ENCODE measurements around the gene LEMD3.

Gene LEMD3

DNA sequence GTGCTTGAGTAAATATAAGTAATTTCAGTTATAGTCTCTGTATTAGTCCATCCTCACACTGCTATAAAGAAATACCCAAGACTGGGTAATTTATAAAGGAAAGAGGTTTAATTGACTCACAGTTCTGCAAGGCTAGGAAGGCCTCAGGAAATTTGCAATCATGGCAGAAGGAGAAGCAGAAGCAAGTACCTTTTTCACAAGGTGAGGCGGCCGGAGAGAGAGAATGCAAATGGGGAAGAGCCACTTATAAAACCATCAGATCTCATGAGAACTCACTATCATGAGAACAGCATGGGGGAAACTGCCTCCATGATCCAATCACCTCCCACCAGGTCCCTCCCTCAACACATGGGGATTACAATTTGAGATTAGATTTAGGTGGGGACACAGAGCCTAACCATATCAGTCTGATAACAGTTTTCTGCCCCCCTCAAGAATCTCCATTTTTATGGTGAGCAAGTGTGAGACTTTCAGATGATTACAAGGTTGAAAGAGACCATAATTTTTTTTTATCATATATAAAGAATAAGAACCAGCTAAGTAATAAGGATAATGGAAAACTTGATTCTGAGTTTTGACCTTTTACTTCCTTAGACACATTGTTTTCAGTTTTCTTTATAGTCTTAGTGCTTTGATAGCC is 35.6 kb downstream of the LEMD3 start:
- no peak for DNase-seq (ENCODE audit: low spot score)
- Histone ChIP-seq H3K27ac (no peak overlapping the region), H3K4me3 (no peak overlapping the region)
- TF ChIP-seq, protein P1, sequence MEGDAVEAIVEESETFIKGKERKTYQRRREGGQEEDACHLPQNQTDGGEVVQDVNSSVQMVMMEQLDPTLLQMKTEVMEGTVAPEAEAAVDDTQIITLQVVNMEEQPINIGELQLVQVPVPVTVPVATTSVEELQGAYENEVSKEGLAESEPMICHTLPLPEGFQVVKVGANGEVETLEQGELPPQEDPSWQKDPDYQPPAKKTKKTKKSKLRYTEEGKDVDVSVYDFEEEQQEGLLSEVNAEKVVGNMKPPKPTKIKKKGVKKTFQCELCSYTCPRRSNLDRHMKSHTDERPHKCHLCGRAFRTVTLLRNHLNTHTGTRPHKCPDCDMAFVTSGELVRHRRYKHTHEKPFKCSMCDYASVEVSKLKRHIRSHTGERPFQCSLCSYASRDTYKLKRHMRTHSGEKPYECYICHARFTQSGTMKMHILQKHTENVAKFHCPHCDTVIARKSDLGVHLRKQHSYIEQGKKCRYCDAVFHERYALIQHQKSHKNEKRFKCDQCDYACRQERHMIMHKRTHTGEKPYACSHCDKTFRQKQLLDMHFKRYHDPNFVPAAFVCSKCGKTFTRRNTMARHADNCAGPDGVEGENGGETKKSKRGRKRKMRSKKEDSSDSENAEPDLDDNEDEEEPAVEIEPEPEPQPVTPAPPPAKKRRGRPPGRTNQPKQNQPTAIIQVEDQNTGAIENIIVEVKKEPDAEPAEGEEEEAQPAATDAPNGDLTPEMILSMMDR (IDR thresholded peaks at IDR 0.05) = no peak

DNA sequence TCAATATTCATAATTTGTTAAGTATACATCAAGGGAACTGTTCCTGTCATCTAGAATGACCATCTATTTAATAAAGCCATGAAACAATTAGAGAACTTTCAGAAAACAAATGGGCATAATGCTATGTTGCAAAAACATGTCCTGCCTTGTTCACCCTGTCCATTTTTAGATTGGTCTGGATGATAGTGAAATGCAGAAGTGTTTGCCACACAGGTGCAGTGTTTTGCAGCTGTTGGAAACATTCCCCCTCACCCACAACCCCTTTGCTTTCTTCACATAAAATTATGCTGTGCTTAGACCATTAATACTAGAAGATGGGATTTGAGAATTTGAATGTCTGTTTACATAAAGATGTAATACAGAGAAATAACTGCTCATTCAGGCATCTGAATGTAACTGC is 36.5 kb downstream of the LEMD3 start:
- TF ChIP-seq, protein P1 (IDR thresholded peaks at IDR 0.05) = no peak
- Histone ChIP-seq H3K4me3 (no peak overlapping the region), H3K27ac (no peak overlapping the region)
- no peak for DNase-seq (ENCODE audit: low spot score)

DNA sequence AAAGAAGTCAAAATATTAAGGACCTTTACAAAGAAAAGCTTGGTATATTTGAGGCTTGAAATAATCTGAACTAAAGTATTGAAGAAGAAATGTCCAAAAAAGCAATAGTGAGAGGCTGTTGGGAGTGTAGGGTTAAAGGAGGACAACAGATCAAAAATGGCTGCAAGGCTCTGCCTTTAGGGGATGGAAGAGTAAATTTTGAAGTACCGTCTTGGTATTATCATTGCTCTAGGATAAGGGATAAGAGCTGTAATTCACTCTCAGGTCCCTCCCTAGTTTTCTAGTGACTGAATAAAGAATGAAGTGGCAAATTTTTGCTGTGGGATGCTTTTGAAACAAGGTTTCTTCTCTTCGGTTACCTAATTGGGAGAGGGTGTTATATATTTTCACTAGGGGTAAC is 38.7 kb downstream of the LEMD3 start:
- Histone ChIP-seq H3K27ac (no peak overlapping the region), H3K4me3 (no peak overlapping the region)
- TF ChIP-seq, protein P1 (IDR thresholded peaks at IDR 0.05) = no peak
- no peak for DNase-seq (ENCODE audit: low spot score)

DNA sequence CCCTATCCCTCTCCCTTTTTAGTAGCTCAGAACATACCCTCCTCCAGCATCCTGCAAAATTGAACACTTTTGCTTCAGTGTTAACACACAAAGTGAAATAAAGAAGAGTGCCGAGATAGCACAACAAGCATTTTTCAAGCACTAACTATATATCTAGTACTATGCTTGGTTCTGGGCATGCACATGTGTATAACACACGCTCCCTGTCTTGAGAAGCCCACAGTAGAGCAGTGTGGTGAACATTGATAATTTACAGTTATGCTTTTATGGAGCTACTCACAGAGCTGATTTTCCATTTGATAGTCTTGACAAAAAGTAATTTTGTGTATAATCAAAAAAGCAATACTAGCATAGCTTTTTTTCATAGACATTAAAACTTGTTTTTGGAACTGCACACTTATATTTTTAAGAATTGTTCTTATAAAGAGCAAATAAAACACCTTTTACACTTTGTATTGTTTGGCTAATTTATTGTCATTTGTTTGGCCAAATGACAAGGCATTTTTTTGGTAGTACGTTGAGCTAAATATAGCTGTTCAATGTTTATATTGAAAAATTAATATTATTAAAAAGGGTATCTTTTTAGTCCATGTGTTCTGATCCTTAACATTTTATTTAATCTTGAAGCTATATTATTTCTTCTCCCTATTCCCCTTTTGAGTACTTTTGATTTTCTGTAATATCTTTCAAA is 39.7 kb downstream of the LEMD3 start:
- TF ChIP-seq, protein P1 (IDR thresholded peaks at IDR 0.05) = no peak
- Histone ChIP-seq H3K4me3 (no peak overlapping the region), H3K27ac (no peak overlapping the region)
- no peak for DNase-seq (ENCODE audit: low spot score)

DNA sequence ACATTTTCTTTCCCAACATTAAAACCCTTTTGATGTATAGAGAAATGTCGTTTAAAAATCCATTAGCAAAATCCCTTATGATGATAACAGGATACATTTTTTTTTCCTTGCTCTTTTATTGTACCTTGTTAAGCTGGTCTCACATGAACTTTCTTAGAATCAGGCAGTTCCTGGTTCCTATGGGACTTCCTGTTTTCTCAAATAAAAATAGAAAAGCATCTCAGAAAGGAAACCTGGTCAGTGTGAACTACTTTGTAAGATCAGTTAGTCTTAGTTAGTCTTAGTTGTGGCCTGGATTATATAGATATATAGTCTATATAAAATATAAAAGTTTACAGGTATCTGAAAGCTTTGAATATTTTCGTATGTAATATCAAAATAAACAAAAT is 40.3 kb downstream of the LEMD3 start:
- TF ChIP-seq, protein P1 (IDR thresholded peaks at IDR 0.05) = no peak
- Histone ChIP-seq H3K27ac (no peak overlapping the region), H3K4me3 (no peak overlapping the region)
- no peak for DNase-seq (ENCODE audit: low spot score)

DNA sequence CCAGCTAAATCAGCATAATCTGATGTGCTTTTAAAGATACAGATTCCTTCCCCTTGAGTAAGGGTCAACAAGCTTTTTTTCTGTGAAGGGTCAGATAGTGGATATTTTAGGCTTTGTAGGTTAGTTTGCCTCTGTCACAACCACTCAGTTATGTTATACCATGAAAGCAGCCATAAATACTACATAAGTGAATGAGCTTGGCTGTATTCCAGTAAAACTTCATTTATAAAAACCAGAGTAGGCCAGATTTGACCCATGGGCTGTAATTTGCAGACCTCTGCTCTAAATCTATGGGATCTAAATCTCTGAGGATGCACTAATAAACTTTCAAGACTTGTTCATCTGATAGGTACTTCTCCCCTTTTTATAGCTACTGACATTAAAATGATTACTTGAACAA is 47.7 kb downstream of the LEMD3 start:
- DNase-seq (ENCODE audit: low spot score) = no peak
- TF ChIP-seq, protein P1 (IDR thresholded peaks at IDR 0.05) = no peak

DNA sequence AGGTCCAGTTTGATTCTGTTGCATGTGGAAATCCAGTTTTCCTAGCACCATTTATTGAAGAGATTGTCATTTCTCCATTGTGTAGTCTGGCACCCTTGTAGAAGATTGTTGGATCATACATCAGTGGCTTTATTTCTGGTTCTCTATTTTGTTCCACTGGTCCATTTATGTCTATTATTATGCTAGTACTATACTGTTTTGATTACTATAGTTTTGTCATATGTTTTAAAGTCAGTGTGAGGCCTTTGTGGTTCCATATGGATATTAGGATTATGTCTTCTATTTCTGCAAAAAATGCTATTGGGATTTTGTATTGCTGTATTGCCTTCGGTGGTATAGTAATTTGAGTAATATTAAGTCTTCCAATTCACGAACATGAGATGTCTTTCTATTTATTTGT is 51.4 kb downstream of the LEMD3 start:
- Histone ChIP-seq H3K27ac (no peak overlapping the region), H3K4me3 (no peak overlapping the region)
- TF ChIP-seq, protein P1 (IDR thresholded peaks at IDR 0.05) = no peak
- no peak for DNase-seq (ENCODE audit: low spot score)

More for the DNA sequence above, 47.7 kb downstream of the LEMD3 start:
- Histone ChIP-seq H3K4me3 (no peak overlapping the region), H3K27ac (no peak overlapping the region)
